NT2/D1 (cell line): ENCODE data around the gene POTEI.
"Not testable (repeated sequence)": the region's sequence is repeated elsewhere in the genome, so short reads cannot be mapped to it uniquely, and the experiment has no call there.

Experiments
- SUZ12 ChIP-seq: IDR thresholded peaks from 2 replicates; pipeline ENCODE4 v1.6.1; 2011; ENCODE audit not compliant: insufficient read length, insufficient read depth; ENCODE audit errors: extremely low read depth
- YY1 ChIP-seq: IDR thresholded peaks from 2 replicates; pipeline ENCODE4 v1.6.1; 2011; ENCODE audit not compliant: insufficient read length, insufficient read depth
- ZNF274 ChIP-seq: IDR thresholded peaks from 2 replicates; pipeline ENCODE4 v1.6.1; 2011; ENCODE audit warnings: mild to moderate bottlenecking, low read depth, low read length

- TF ChIP-seq YY1, SUZ12, ZNF274: not testable (repeated sequence)
These were observed 18.1 kb downstream of the POTEI start for GRCh38 chr2:130491073-130491472.
